Esophagus squamous epithelium (tissue), 5 donors: Measurements from ENCODE around the gene ST6GAL1. TPM values are rescaled to one million over a fixed set of nuclear protein-coding genes. Genes with fewer than 3 reads are reported as not detected.
"Not testable (repeated sequence)": the region's sequence is repeated elsewhere in the genome, so short reads cannot be mapped to it uniquely, and the experiment has no call there.

Experiments used
- DNase-seq: peaks from one replicate; lab custom pipeline; 2025; lab: John Stamatoyannopoulos, UW
- H3K27ac ChIP-seq, 4 donors: fragments of 200-600 bp; sonication (generic); one replicate each; pipeline ENCODE4 v1.5.1; 2016 to 2019; ENCODE audit warnings: mild to moderate bottlenecking in 1 of 4
- H3K27me3 ChIP-seq, 4 donors: fragments of 200-600 bp; sonication (generic); 1 replicate in 3 of 4; 2 replicates in 1 of 4; pipeline versions ENCODE4 v1.5.1 to v1.6.0; 2017 to 2021; ENCODE audit warnings: antibody characterized with exemption in 1 of 4
- H3K36me3 ChIP-seq, 3 donors: fragments of 200-600 bp; sonication (generic); one replicate each; pipeline ENCODE4 v1.5.1; 2016 to 2019
- H3K4me1 ChIP-seq, 3 donors: fragments of 200-600 bp; sonication (generic); one replicate each; pipeline ENCODE4 v1.5.1; 2017 to 2019
- H3K4me3 ChIP-seq, 4 donors: fragments of 200-600 bp; sonication (generic); 1 replicate in 3 of 4; 2 replicates in 1 of 4; pipeline ENCODE4 v1.5.1; 2016 to 2019; ENCODE audit warnings: mild to moderate bottlenecking in 2 of 4, moderate library complexity in 1 of 4
- H3K9me3 ChIP-seq, 3 donors: fragments of 200-600 bp; sonication (generic); one replicate each; pipeline ENCODE4 v1.5.1; 2016 to 2019
- POLR2A ChIP-seq, 4 donors: fragments of 450-650 bp; IDR thresholded peaks; one replicate each; pipeline ENCODE4 v1.6.1; 2017; ENCODE audit warnings: antibody characterized with exemption in 4 of 4, mild to moderate bottlenecking in 4 of 4, moderate library complexity in 3 of 4
- WGBS, 2 donors: methylation state at CpG; one replicate each; pipeline ENCODE4 v1.1.5; 2018; 5-methylcytosine and 5-hydroxymethylcytosine counted together
- intact Hi-C: fragments of 100-400 bp; cut with DNase I; formaldehyde crosslinking; loops from one replicate; pipeline ENCODE4 v1.15.0; 2022
- total RNA-seq, 4 donors: library from RNA; depleted of rRNA; stranded (reverse); fragments of >200 nt; gene quantifications; one replicate each; pipeline ENCODE4 v1.1.0, GENCODE V29; 2016
- TF ChIP-seq, protein P1 (sequence below), 6 experiments: fragments of 450-650 bp in 4 of 6; fragments of 200-600 bp in 2 of 6; sonication (generic) in 2 of 6; IDR thresholded peaks; one replicate each; pipeline ENCODE4 v1.5.1; 2016 to 2019; ENCODE audit warnings: antibody characterized with exemption in 6 of 6, mild to moderate bottlenecking in 4 of 6, moderate library complexity in 4 of 6
- donor health status: DM: yes; HTN: yes; CAD: no.

Gene ST6GAL1
- total RNA-seq, result 10 to 100 TPM in 2 of 4 donors, 1 to 10 TPM in 2; 6.0 to 44.2 (median 15.2) TPM

- Histone ChIP-seq H3K27ac (peak within 1 kb of the TSS; percentile 76 to 89 (median 83)), H3K27me3 (peaks cover 0 to 87% (median 0%) of the 10 kb centered on the region in 4 donors), H3K4me3 (peak within 1 kb of the TSS; percentile 58 to 86 (median 74)), H3K9me3 (no peaks in the 10 kb centered on the region), H3K4me1 (peaks cover 5 to 55% (median 15%) of the 10 kb centered on the region in 3 donors), H3K36me3 (no peaks in the 10 kb centered on the region)
- intact Hi-C loops, result no loop called here
- TF ChIP-seq, protein P1, sequence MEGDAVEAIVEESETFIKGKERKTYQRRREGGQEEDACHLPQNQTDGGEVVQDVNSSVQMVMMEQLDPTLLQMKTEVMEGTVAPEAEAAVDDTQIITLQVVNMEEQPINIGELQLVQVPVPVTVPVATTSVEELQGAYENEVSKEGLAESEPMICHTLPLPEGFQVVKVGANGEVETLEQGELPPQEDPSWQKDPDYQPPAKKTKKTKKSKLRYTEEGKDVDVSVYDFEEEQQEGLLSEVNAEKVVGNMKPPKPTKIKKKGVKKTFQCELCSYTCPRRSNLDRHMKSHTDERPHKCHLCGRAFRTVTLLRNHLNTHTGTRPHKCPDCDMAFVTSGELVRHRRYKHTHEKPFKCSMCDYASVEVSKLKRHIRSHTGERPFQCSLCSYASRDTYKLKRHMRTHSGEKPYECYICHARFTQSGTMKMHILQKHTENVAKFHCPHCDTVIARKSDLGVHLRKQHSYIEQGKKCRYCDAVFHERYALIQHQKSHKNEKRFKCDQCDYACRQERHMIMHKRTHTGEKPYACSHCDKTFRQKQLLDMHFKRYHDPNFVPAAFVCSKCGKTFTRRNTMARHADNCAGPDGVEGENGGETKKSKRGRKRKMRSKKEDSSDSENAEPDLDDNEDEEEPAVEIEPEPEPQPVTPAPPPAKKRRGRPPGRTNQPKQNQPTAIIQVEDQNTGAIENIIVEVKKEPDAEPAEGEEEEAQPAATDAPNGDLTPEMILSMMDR (IDR thresholded peaks at IDR 0.05), result peak in 3 of 6 experiments; percentile 17 to 20 (median 18)
- peak in 1 of 4 donors; percentile 73 for TF ChIP-seq POLR2A (IDR thresholded peaks at IDR 0.05)
- peak; percentile 29 for DNase-seq
- WGBS, 2 donors, result 0 to 2% methylated on average over 9 to 26 of the region's 38 CpGs
Measured at GRCh38 chr3:186930143-186930640, at the start of gene ST6GAL1. TSS of gene ST6GAL1 (plus strand) at chr3:186930526. CDS start at chr3:187042704, 112,178 bp downstream.

DNA sequence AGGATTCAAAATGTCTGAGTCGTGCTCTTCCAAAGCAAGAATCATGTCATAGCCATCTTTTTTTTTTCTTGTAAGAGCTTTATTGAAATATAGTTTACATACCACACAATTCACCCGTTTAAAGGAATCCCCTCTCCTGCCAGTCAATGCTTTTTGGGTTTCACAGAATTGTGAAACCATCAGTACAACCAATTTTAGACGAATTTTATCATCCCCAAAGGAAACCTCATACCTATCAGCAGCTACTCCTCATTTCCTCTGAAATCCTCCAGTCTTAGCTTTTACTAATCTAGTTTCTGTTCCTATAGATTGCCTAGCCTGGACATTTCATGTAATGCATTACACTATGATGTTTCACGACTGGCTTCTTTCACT, 48.2 kb upstream of the ST6GAL1 start:
- intact Hi-C loops, result no loop called here
- Histone ChIP-seq H3K36me3 (no peaks in the 10 kb centered on the region), H3K27ac (no peak overlapping the region), H3K4me3 (no peak overlapping the region), H3K9me3 (no peaks in the 10 kb centered on the region), H3K27me3 (peaks cover 0 to 38% (median 0%) of the 10 kb centered on the region in 4 donors), H3K4me1 (no peaks in the 10 kb centered on the region)
- WGBS, 2 donors, result 62 to 75% methylated on average over 4 of the region's 4 CpGs
- TF ChIP-seq, protein P1 (IDR thresholded peaks at IDR 0.05), result no peak
- no peak for TF ChIP-seq POLR2A (IDR thresholded peaks at IDR 0.05)
- no peak for DNase-seq

DNA sequence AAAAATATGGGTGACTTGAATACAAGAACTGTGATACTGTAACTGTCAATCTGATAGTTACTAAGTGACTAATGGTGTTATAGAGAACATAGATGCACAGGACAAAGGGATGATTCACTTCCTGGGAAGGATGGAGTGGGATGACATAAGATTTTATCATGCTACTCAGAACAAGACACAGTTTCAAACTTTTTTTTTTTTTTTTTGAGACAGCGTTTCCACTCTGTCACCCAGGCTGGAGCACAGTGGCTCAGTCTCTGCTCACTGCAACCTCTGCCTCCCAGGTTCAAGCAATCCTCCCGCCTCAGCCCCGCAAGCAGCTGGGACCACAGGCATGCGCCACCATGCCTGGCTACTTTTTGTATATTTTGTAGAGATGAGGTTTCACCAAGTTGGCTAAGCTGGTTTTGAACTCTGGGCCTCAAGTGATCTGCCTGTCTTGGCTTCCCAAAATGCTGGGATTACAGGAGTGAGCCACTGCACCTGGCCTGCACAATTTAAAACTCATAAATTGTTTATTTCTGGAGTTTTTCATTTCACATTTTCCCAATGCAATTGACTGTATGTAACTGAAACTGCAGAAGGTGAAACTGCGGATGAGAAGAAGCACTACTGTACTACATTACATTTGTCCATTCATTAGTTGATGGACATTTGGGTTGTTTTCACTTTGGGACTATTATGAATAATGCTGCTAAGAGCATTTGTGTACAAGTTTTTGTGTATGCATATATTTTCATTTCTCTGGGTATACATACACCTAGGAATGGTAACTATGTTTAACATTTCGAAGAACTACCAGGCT, 47.2 kb upstream of the ST6GAL1 start:
- no peak overlapping the region for H3K27ac ChIP-seq
- intact Hi-C loops, result no loop called here
- DNase-seq, result no peak
- WGBS, 2 donors, result 73 to 84% methylated on average over 6 of the region's 6 CpGs
- H3K4me3 ChIP-seq, result no peak overlapping the region
- no peak for TF ChIP-seq POLR2A (IDR thresholded peaks at IDR 0.05)
- TF ChIP-seq, protein P1 (IDR thresholded peaks at IDR 0.05), result no peak
- H3K9me3 ChIP-seq, result no peaks in the 10 kb centered on the region
- H3K27me3 ChIP-seq, result peaks cover 0 to 40% (median 0%) of the 10 kb centered on the region in 4 donors
- no peaks in the 10 kb centered on the region for H3K36me3 ChIP-seq
- H3K4me1 ChIP-seq, result no peaks in the 10 kb centered on the region

DNA sequence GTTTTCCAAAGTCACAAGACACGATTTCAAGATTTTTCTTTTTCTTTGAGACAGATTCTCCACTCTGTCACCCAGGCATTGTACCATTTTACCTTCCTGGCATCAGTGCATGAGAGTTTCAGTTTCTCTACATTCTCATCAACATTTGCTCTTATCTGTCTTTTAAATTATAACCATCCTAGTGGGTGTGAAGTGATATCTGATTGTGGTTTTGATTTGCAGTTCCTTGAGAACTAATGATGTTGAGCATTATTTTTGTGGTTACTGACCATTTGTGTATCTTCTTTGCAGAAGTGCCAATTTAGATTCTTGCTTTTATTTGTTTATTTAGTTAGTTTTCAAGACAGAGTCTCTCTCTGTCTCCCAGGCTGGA, 46.7 kb upstream of the ST6GAL1 start:
- H3K4me1 ChIP-seq, result no peaks in the 10 kb centered on the region
- TF ChIP-seq, protein P1 (IDR thresholded peaks at IDR 0.05), result no peak
- TF ChIP-seq POLR2A (IDR thresholded peaks at IDR 0.05), result no peak
- intact Hi-C loops, result no loop called here
- no peaks in the 10 kb centered on the region for H3K36me3 ChIP-seq
- DNase-seq, result no peak
- no peak overlapping the region for H3K27ac ChIP-seq
- peaks cover 0 to 44% (median 0%) of the 10 kb centered on the region in 4 donors for H3K27me3 ChIP-seq
- H3K4me3 ChIP-seq, result no peak overlapping the region
- 86 to 96% methylated on average over 1 of the region's 1 CpG for WGBS, 2 donors
- H3K9me3 ChIP-seq, result no peaks in the 10 kb centered on the region

DNA sequence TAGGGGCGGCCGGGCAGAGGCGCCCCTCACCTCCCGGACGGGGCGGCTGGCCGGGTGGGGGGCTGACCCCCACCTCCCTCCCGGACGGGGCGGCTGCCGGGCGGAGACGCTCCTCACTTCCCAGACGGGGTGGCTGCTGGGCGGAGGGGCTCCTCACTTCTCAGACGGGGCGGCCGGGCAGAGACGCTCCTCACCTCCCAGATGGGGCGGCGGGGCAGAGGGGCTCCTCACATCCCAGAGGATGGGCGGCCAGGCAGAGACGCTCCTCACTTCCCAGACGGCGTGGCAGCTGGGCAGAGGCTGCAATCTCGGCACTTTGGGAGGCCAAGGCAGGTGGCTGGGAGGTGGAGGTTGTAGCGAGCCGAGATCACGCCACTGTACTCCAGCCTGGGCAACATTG, 45.5 kb upstream of the ST6GAL1 start:
- intact Hi-C loops, H3K4me3 ChIP-seq, H3K9me3 ChIP-seq, H3K27ac ChIP-seq, H3K4me1 ChIP-seq, DNase-seq, H3K36me3 ChIP-seq: not testable (repeated sequence)
- WGBS, 2 donors, result 87% methylated on average over 3 of the region's 29 CpGs; no CpG with 5 or more reads in 1 of the 2 donors
- peaks cover 0 to 54% (median 0%) of the 10 kb centered on the region in 4 donors for H3K27me3 ChIP-seq
